GM18861 (cell line): ENCODE measurements around the gene MORN4.
"Not testable (repeated sequence)": the region's sequence is repeated elsewhere in the genome, so short reads cannot be mapped to it uniquely, and the experiment has no call there.

Experiments
- ATAC-seq: cut with Tn5 transposase; IDR thresholded peaks from one replicate; pipeline ENCODE4 v1.9.1; 2021; ENCODE audit not compliant: unreplicated experiment

The MORN4 gene

GRCh38 chr10:97642471-97643159 is 9.3 kb upstream of the MORN4 start:
- not testable (repeated sequence) for ATAC-seq

- ATAC-seq: no peak
These were observed 7.8 kb upstream of the MORN4 start for GRCh38 chr10:97640868-97641811.

GRCh38 chr10:97640174-97640867 is 7.0 kb upstream of the MORN4 start, which contains the start of gene PI4K2A:
PI4K2A (plus strand) TSS chr10:97640671; CDS start chr10:97640743, 72 bp downstream.
- peak; percentile 94 for ATAC-seq

- not testable (repeated sequence) for ATAC-seq
These were observed 5.8 kb upstream of the MORN4 start for GRCh38 chr10:97639090-97639489.

- no peak for ATAC-seq
These were observed 2.3 kb upstream of the MORN4 start for GRCh38 chr10:97635577-97635976.

GRCh38 chr10:97633921-97634320 is 621 bp upstream of the MORN4 start:
- ATAC-seq: no peak

GRCh38 chr10:97631098-97631497 is 2.2 kb downstream of the MORN4 start:
- ATAC-seq: no peak

GRCh38 chr10:97629289-97629688 is 4.0 kb downstream of the MORN4 start:
- ATAC-seq: no peak

- ATAC-seq: no peak
These were observed 5.1 kb downstream of the MORN4 start for GRCh38 chr10:97628228-97628627.

- ATAC-seq: no peak
These were observed 5.6 kb downstream of the MORN4 start for GRCh38 chr10:97627731-97628130.

- no peak for ATAC-seq
These were observed 10.0 kb downstream of the MORN4 start for GRCh38 chr10:97623277-97623676.

- no peak for ATAC-seq
These were observed 14.6 kb downstream of the MORN4 start for GRCh38 chr10:97618733-97619132.

GRCh38 chr10:97618285-97618684 is 15.0 kb downstream of the MORN4 start:
- no peak for ATAC-seq

- ATAC-seq: no peak
These were observed 20.9 kb downstream of the MORN4 start for GRCh38 chr10:97612386-97612785.

- ATAC-seq: no peak
These were observed 21.8 kb downstream of the MORN4 start for GRCh38 chr10:97611473-97611872.

GRCh38 chr10:97608991-97609561 is 24.2 kb downstream of the MORN4 start:
- no peak for ATAC-seq

GRCh38 chr10:97607095-97607636 is 26.1 kb downstream of the MORN4 start:
- ATAC-seq: no peak

- ATAC-seq: no peak
These were observed 31.8 kb downstream of the MORN4 start for GRCh38 chr10:97601268-97602215.

GRCh38 chr10:97600616-97601015 is 32.7 kb downstream of the MORN4 start:
- ATAC-seq: no peak

GRCh38 chr10:97599272-97599619 is 34.1 kb downstream of the MORN4 start:
- no peak for ATAC-seq
